ENCODE results near the gene IQCB1.
"Not testable (repeated sequence)": the region's sequence is repeated elsewhere in the genome, so short reads cannot be mapped to it uniquely, and the experiment has no call there.

Gene IQCB1

GRCh38 chr3:121803771-121804320 lies 31.0 kb downstream of the IQCB1 start:
- no peak overlapping the region for H3K4me3 ChIP-seq (ENCODE audit: low read length)
- TF ChIP-seq, protein P1, sequence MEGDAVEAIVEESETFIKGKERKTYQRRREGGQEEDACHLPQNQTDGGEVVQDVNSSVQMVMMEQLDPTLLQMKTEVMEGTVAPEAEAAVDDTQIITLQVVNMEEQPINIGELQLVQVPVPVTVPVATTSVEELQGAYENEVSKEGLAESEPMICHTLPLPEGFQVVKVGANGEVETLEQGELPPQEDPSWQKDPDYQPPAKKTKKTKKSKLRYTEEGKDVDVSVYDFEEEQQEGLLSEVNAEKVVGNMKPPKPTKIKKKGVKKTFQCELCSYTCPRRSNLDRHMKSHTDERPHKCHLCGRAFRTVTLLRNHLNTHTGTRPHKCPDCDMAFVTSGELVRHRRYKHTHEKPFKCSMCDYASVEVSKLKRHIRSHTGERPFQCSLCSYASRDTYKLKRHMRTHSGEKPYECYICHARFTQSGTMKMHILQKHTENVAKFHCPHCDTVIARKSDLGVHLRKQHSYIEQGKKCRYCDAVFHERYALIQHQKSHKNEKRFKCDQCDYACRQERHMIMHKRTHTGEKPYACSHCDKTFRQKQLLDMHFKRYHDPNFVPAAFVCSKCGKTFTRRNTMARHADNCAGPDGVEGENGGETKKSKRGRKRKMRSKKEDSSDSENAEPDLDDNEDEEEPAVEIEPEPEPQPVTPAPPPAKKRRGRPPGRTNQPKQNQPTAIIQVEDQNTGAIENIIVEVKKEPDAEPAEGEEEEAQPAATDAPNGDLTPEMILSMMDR (IDR thresholded peaks at IDR 0.05; ENCODE audit: insufficient read depth, low read depth, low read length, missing control alignments) = no peak
- DNase-seq (ENCODE audit: low read depth) = no peak

- TF ChIP-seq, protein P1 (IDR thresholded peaks at IDR 0.05; ENCODE audit: insufficient read depth, low read depth, low read length, missing control alignments) = no peak
- no peak overlapping the region for H3K4me3 ChIP-seq (ENCODE audit: low read length)
- no peak for DNase-seq (ENCODE audit: low read depth)
Observed at GRCh38 chr3:121800906-121801305, 34.0 kb downstream of the IQCB1 start.

DNA sequence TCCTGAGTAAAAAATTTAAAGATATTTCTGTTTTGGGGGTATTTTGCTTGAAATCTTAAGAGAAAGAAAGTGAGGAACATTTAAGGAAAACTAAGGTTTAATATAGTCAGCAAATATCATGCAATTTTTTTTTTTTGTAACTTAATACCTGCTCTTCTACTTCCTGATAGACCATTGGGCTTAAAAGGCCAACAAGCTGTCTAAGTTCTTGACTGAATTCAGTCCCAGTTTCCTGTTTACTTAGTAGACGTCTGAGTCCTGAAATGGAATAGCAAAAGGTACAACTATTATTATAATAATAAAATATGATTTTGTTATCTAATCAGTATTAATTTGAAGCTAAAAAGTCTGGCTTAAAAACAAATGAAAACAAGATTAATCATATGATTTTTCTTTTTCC lies 37.9 kb downstream of the IQCB1 start:
- TF ChIP-seq, protein P1 (IDR thresholded peaks at IDR 0.05; ENCODE audit: insufficient read depth, low read depth, low read length, missing control alignments) = no peak
- DNase-seq (ENCODE audit: low read depth) = no peak
- no peak overlapping the region for H3K4me3 ChIP-seq (ENCODE audit: low read length)

- DNase-seq (ENCODE audit: low read depth) = no peak
- TF ChIP-seq, protein P1 (IDR thresholded peaks at IDR 0.05; ENCODE audit: insufficient read depth, low read depth, low read length, missing control alignments) = no peak
- no peak overlapping the region for H3K4me3 ChIP-seq (ENCODE audit: low read length)
Observed at GRCh38 chr3:121794264-121794983, 40.4 kb downstream of the IQCB1 start.

GRCh38 chr3:121793078-121793477 lies 41.8 kb downstream of the IQCB1 start:
- DNase-seq (ENCODE audit: low read depth) = no peak
- H3K4me3 ChIP-seq (ENCODE audit: low read length) = no peak overlapping the region
- TF ChIP-seq, protein P1 (IDR thresholded peaks at IDR 0.05; ENCODE audit: insufficient read depth, low read depth, low read length, missing control alignments) = no peak

DNA sequence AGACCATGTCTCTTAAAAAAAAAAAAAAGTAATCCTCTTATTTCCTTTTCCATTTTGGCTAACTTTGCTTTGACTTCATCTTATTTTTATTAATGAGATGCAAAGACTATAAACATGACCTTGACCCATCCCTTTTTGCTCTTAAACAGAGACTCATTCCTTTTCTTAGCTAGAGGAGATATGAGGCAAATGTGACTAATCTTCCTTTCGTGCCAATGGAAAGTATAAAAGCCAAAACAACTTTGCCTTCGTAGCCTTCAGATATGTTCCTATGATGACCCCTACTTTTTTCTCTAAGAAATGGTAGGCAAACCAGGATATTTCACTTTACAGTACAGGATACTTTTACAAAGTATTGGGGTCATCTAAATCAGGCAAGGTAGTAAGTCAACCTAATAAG lies 48.4 kb downstream of the IQCB1 start:
- DNase-seq (ENCODE audit: low read depth) = no peak
- H3K4me3 ChIP-seq (ENCODE audit: low read length) = no peak overlapping the region
- TF ChIP-seq, protein P1 (IDR thresholded peaks at IDR 0.05; ENCODE audit: insufficient read depth, low read depth, low read length, missing control alignments) = no peak

GRCh38 chr3:121782784-121783183 lies 52.1 kb downstream of the IQCB1 start:
- DNase-seq (ENCODE audit: low read depth); H3K4me3 ChIP-seq (ENCODE audit: low read length): not testable (repeated sequence)

Data from epithelial cell of esophagus (primary cell).